Spleen (tissue), 7 donors: ENCODE measurements around the gene FDX2.
"Not testable (repeated sequence)": the region's sequence is repeated elsewhere in the genome, so short reads cannot be mapped to it uniquely, and the experiment has no call there.

ENCODE experiments used
- POLR2A ChIP-seq, 3 donors: fragments of 450-650 bp; IDR thresholded peaks; one replicate each; pipeline ENCODE4 v1.5.1; 2017; ENCODE audit warnings: antibody characterized with exemption in 3 of 3, mild to moderate bottlenecking in 1 of 3
- POLR2AphosphoS5 ChIP-seq, 3 donors: sonication (generic); formaldehyde crosslinking; IDR thresholded peaks; one replicate each; pipeline ENCODE4 v1.5.1; 2017; ENCODE audit warnings: antibody characterized with exemption in 3 of 3
- TF ChIP-seq, protein P1 (sequence below), 11 experiments: fragments of 200-600 bp in 7 of 11; fragments of 450-650 bp in 4 of 11; sonication (generic) in 4 of 11; IDR thresholded peaks in 8 of 11; conservative IDR thresholded peaks in 3 of 11; 1 replicate in 7 of 11; 2 replicates in 4 of 11; pipeline versions ENCODE4 v1.4.0 to v1.8.0; 2016 to 2021; ENCODE audit warnings: antibody characterized with exemption in 11 of 11, inconsistent platforms in 4 of 11, mild to moderate bottlenecking in 1 of 11
- donor health status: DM: no; HTN: no; CAD: no; lungs with moderate emphysema.
- donor health status: DM: no; HTN: no; CAD: no.
- donor health status: DM: no; HTN: no; CAD: no.

DNA sequence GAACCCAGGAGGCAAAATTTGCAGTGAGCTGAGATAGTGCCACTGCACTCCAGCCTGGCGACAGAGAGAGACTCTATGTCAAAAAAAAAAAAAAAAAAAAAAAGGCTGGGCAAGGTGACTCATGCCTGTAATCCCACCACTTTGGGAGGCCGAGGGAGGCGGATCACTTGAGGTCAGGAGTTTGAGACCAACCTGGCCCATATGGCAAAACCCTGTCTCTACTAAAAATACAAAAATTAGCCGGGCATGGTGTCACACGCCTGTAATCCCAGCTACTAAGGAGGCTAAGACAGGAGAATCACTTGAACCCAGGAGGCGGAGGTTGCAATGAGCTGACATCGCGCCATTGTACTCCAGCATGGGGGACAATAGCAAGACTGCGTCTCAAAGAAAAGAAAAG is 20.9 kb upstream of the FDX2 start:
- TF ChIP-seq, protein P1, sequence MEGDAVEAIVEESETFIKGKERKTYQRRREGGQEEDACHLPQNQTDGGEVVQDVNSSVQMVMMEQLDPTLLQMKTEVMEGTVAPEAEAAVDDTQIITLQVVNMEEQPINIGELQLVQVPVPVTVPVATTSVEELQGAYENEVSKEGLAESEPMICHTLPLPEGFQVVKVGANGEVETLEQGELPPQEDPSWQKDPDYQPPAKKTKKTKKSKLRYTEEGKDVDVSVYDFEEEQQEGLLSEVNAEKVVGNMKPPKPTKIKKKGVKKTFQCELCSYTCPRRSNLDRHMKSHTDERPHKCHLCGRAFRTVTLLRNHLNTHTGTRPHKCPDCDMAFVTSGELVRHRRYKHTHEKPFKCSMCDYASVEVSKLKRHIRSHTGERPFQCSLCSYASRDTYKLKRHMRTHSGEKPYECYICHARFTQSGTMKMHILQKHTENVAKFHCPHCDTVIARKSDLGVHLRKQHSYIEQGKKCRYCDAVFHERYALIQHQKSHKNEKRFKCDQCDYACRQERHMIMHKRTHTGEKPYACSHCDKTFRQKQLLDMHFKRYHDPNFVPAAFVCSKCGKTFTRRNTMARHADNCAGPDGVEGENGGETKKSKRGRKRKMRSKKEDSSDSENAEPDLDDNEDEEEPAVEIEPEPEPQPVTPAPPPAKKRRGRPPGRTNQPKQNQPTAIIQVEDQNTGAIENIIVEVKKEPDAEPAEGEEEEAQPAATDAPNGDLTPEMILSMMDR (IDR thresholded peaks at IDR 0.05 in 8 of 11, conservative IDR thresholded peaks at IDR 0.05 in 3 of 11): not testable (repeated sequence)
- TF ChIP-seq POLR2AphosphoS5, POLR2A (IDR thresholded peaks at IDR 0.05): not testable (repeated sequence)
